Osteoblast (primary cell): ENCODE data around the gene DELE1. TPM values are rescaled to one million over a fixed set of nuclear protein-coding genes. Genes with fewer than 3 reads are reported as not detected.

Experiments used
- DNase-seq: peaks from one replicate; pipeline ENCODE4 v3.0.0; 2011; ENCODE audit warnings: low spot score, mixed read lengths; ENCODE audit not compliant: insufficient read length; ENCODE audit errors: missing footprints
- H2AFZ ChIP-seq: 2 replicates; pipeline ENCODE4 v1.6.0; 2011; ENCODE audit warnings: mild to moderate bottlenecking, low read length
- H3K27ac ChIP-seq: 2 replicates; pipeline ENCODE4 v1.5.1; 2011; ENCODE audit warnings: mild to moderate bottlenecking, low read depth, low read length, moderate library complexity
- H3K27me3 ChIP-seq: 2 replicates; pipeline ENCODE4 v1.6.0; 2012; ENCODE audit warnings: mild to moderate bottlenecking, control low read depth, inconsistent platforms, low read length, moderate library complexity; ENCODE audit not compliant: insufficient read depth
- H3K36me3 ChIP-seq: 2 replicates; pipeline ENCODE4 v1.5.1; 2011; ENCODE audit warnings: mild to moderate bottlenecking, low read length, control low read depth, moderate library complexity; ENCODE audit not compliant: insufficient read depth
- H3K4me1 ChIP-seq: 2 replicates; pipeline ENCODE4 v1.5.1; 2011; ENCODE audit warnings: mild to moderate bottlenecking, low read length, control low read depth, moderate library complexity; ENCODE audit not compliant: insufficient read depth
- H3K4me2 ChIP-seq: 2 replicates; pipeline ENCODE4 v1.6.0; 2011; ENCODE audit warnings: mild to moderate bottlenecking, low read length; ENCODE audit not compliant: insufficient read depth
- H3K4me3 ChIP-seq: fragments of 200-600 bp; sonication (generic); 3 replicates; pipeline ENCODE4 v1.5.1; 2012; ENCODE audit warnings: mild to moderate bottlenecking, low read length, inconsistent platforms; ENCODE audit not compliant: insufficient read depth
- H3K79me2 ChIP-seq: 2 replicates; pipeline ENCODE4 v1.6.0; 2012; ENCODE audit warnings: mild to moderate bottlenecking, low read length, control low read depth, inconsistent platforms; ENCODE audit not compliant: insufficient read depth
- H3K9me3 ChIP-seq: 2 replicates; pipeline ENCODE4 v1.5.1; 2011; ENCODE audit warnings: low read depth, low read length, control low read depth
- H4K20me1 ChIP-seq: 2 replicates; pipeline ENCODE4 v1.6.0; 2012; ENCODE audit warnings: mild to moderate bottlenecking, low read length, control low read depth; ENCODE audit not compliant: insufficient read depth
- CTCF ChIP-seq: IDR thresholded peaks from 2 replicates; pipeline ENCODE4 v1.5.1; 2011; ENCODE audit warnings: mild to moderate bottlenecking, low read depth, low read length, moderate library complexity; ENCODE audit errors: extremely low read depth
- total RNA-seq: library from RNA; depleted of rRNA; stranded (reverse); fragments of >200 nt; gene quantifications from 2 replicates; pipeline ENCODE4 v1.2.3, GENCODE V29; 2012

DELE1 gene
- total RNA-seq, 1 donor, result 52.1 TPM

- no peak for DNase-seq
- H3K79me2 ChIP-seq, result peaks cover 2% of the 10 kb centered on the region
Observed at GRCh38 chr5:141986072-141986471, 62.4 kb downstream of the DELE1 start.

GRCh38 chr5:141989720-141990119 is 66.0 kb downstream of the DELE1 start:
- Histone ChIP-seq H3K4me2 (no peak overlapping the region), H3K4me3 (no peak overlapping the region), H3K9me3 (no peaks in the 10 kb centered on the region), H3K79me2 (peaks cover 5% of the 10 kb centered on the region), H3K27me3 (no peaks in the 10 kb centered on the region), H3K4me1 (no peaks in the 10 kb centered on the region), H3K36me3 (peaks cover 61% of the 10 kb centered on the region), H3K27ac (no peak overlapping the region), H2AFZ (no peak overlapping the region), H4K20me1 (peaks cover 3% of the 10 kb centered on the region)
- no peak for TF ChIP-seq CTCF
- DNase-seq, result no peak

More at GRCh38 chr5:141986072-141986471, 62.4 kb downstream of the DELE1 start:
- Histone ChIP-seq H3K36me3 (peaks cover 64% of the 10 kb centered on the region), H4K20me1 (no peaks in the 10 kb centered on the region), H2AFZ (no peak overlapping the region), H3K4me1 (no peaks in the 10 kb centered on the region), H3K4me2 (no peak overlapping the region), H3K27me3 (no peaks in the 10 kb centered on the region), H3K27ac (no peak overlapping the region), H3K4me3 (no peak overlapping the region), H3K9me3 (no peaks in the 10 kb centered on the region)
- TF ChIP-seq CTCF, result no peak

Other genes starting within 250 kb of the DELE1 start
- 2.1 and 2.2 TPM in 2 replicates for gene ARAP3, start 241.6 kb upstream of the DELE1 start, total RNA-seq
- gene PCDH1, start 45.5 kb upstream of the DELE1 start, total RNA-seq, result 0.29 and 1.4 TPM in 2 replicates
- under 0.01 TPM in 1 of 2 replicates, not detected in the other for gene PCDH12, start 34.3 kb downstream of the DELE1 start, total RNA-seq
- 69.0 and 90.8 TPM in 2 replicates for gene RNF14, start 45.2 kb downstream of the DELE1 start, total RNA-seq
- gene GNPDA1, start 89.2 kb downstream of the DELE1 start, total RNA-seq, result 56.5 and 65.1 TPM in 2 replicates
- gene NDFIP1, start 184.9 kb downstream of the DELE1 start, total RNA-seq, result 87.5 and 115 TPM in 2 replicates